ENCODE measurements around the gene NUDC. TPM values are rescaled to one million over a fixed set of nuclear protein-coding genes. Genes with fewer than 3 reads are reported as not detected.

NUDC gene
- total and polyA plus RNA-seq, 2 of the 4 experiments (the other 2 are of a cell fraction): 34.8 to 89.8 TPM

- intact Hi-C loops (cut with micrococcal nuclease): no loop called here
- Histone ChIP-seq H3K9me3 (ENCODE audit: control insufficient read depth, insufficient read depth, low read length) (no peaks in the 10 kb centered on the region), H3K79me1 (ENCODE audit: low read depth in 1 of 2, low read length in 2 of 2) (no peaks in the 10 kb centered on the region), H3K9me1 (ENCODE audit: insufficient read depth, low read length) (no peaks in the 10 kb centered on the region), H3K4me3 (ENCODE audit: insufficient read depth, low read depth, low read length) (no peak within 1 kb of the TSS), H2AK5ac (ENCODE audit: low read depth, low read length) (no peak within 1 kb of the TSS), H3K4ac (ENCODE audit: low read depth, low read length) (no peak within 1 kb of the TSS), H2BK120ac (ENCODE audit: low read depth, low read length) (no peak within 1 kb of the TSS), H4K5ac (ENCODE audit: low read depth, low read length) (no peak within 1 kb of the TSS), H2BK20ac (ENCODE audit: low read depth, low read length) (no peak within 1 kb of the TSS), H2BK5ac (ENCODE audit: low read depth, low read length, poor library complexity, severe bottlenecking) (no peak within 1 kb of the TSS), H4K8ac (ENCODE audit: low read depth in 2 of 2, low read length in 2 of 2) (no peak within 1 kb of the TSS), H3K36me3 (ENCODE audit: control insufficient read depth, insufficient read depth, low read length) (no peaks in the 10 kb centered on the region), H3K27me3 (ENCODE audit: control insufficient read depth, insufficient read depth, low read length) (peaks cover 20% of the 10 kb centered on the region), H3K9ac (ENCODE audit: low read depth, low read length) (no peak within 1 kb of the TSS), H2AK9ac (replicated peaks; ENCODE audit: low read depth, low read length, poor library complexity) (no peak within 1 kb of the TSS), H3K4me1 (ENCODE audit: control insufficient read depth, insufficient read depth, low read length) (no peaks in the 10 kb centered on the region), H2AFZ (replicated peaks; ENCODE audit: low read length, poor library complexity) (no peak within 1 kb of the TSS), H2BK15ac (ENCODE audit: low read depth, low read length) (no peak within 1 kb of the TSS), H4K20me1 (ENCODE audit: insufficient read depth, low read length) (no peaks in the 10 kb centered on the region), H3K27ac (ENCODE audit: insufficient read depth, low read length) (no peak within 1 kb of the TSS), H4K91ac (ENCODE audit: insufficient read depth, low read depth, low read length) (no peak within 1 kb of the TSS), H3K14ac (replicated peaks; ENCODE audit: low read depth, low read length) (no peak within 1 kb of the TSS), H3K18ac (ENCODE audit: low read depth, low read length) (no peak within 1 kb of the TSS), H3K56ac (ENCODE audit: extremely low read depth, insufficient read depth, low read length) (no peak within 1 kb of the TSS), H3K4me2 (ENCODE audit: low read depth, low read length) (no peak within 1 kb of the TSS), H3K23ac (ENCODE audit: low read depth, low read length) (no peak within 1 kb of the TSS)
- WGBS, 2 experiments (ENCODE audit: extremely low coverage in 2 of 2, insufficient read length in 1 of 2): 89% methylated on average over 3 of the region's 16 CpGs; no CpG with 5 or more reads in 1 of the 2 experiments
- TF ChIP-seq MAZ (IDR thresholded peaks at IDR 0.05; ENCODE audit: borderline replicate concordance, low read depth, low read length) (no peak), BHLHE40 (IDR thresholded peaks at IDR 0.05; ENCODE audit: low read depth, low read length) (no peak), RAD21 (IDR thresholded peaks at IDR 0.05; ENCODE audit: low read length) (no peak), FOS (IDR thresholded peaks at IDR 0.05; ENCODE audit: low read depth, low read length) (no peak), POLR2A (IDR thresholded peaks at IDR 0.05; ENCODE audit: low read depth, low read length) (no peak), MAFK (IDR thresholded peaks at IDR 0.05; ENCODE audit: low read depth, low read length) (no peak), MXI1 (IDR thresholded peaks at IDR 0.05; ENCODE audit: borderline replicate concordance, low read depth, low read length) (no peak), CEBPB (IDR thresholded peaks at IDR 0.05; ENCODE audit: low read depth, low read length) (no peak), SMC3 (IDR thresholded peaks at IDR 0.05; ENCODE audit: low read depth, low read length) (no peak), ELK1 (IDR thresholded peaks at IDR 0.05; ENCODE audit: borderline replicate concordance, low read depth, low read length) (no peak), CHD1 (IDR thresholded peaks at IDR 0.05; ENCODE audit: low read depth, low read length) (no peak), NFE2L2 (IDR thresholded peaks at IDR 0.05; ENCODE audit: low read depth, low read length) (no peak), RFX5 (IDR thresholded peaks at IDR 0.05; ENCODE audit: low read depth, low read length) (no peak)
- dilution Hi-C loops (cut with HindIII; ENCODE audit: low sequenced_read_pairs, unreplicated experiment): no loop called here
- ChIA-PET CTCF (no interaction called here), POLR2A (ENCODE audit: unreplicated experiment) (no interaction called here)
- ATAC-seq (ENCODE audit: low read depth) (no peak), DNase-seq (no peak)
- in situ Hi-C loops (cut with MboI; ENCODE audit: low sequenced_read_pairs): no loop called here
- BruUV-seq (replicated peaks): no TSS peak
These were observed 7.6 kb upstream of the NUDC start, which contains the start of gene NR0B2 for GRCh38 chr1:26913754-26914619. Gene NR0B2, minus strand, starts transcription at chr1:26913975. Its CDS starts 35 bp downstream, at chr1:26913940.

All from IMR-90 (cell line).